Measurements from ENCODE around the gene MCM5.

The MCM5 gene

DNA sequence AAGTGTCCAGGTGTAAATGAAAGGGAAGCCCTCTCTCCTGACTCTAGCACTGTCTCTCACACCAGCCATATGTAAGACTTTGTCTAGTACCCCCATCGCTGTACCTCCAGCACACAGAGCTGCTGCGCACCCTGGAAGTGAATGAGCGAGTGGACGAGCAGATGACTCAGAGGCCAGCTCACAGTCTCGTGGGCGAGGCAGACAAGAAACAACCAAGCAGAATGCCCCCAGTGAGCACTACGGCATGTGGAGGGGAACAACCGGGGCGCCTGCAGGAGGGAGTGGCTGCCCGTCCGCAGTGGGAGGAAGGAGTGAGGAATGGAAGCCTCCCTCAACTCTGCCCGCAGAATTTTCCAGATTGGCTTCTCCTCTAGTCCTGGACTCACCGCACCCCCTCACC, 46.4 kb downstream of the MCM5 start:
- TF ChIP-seq, protein P1, sequence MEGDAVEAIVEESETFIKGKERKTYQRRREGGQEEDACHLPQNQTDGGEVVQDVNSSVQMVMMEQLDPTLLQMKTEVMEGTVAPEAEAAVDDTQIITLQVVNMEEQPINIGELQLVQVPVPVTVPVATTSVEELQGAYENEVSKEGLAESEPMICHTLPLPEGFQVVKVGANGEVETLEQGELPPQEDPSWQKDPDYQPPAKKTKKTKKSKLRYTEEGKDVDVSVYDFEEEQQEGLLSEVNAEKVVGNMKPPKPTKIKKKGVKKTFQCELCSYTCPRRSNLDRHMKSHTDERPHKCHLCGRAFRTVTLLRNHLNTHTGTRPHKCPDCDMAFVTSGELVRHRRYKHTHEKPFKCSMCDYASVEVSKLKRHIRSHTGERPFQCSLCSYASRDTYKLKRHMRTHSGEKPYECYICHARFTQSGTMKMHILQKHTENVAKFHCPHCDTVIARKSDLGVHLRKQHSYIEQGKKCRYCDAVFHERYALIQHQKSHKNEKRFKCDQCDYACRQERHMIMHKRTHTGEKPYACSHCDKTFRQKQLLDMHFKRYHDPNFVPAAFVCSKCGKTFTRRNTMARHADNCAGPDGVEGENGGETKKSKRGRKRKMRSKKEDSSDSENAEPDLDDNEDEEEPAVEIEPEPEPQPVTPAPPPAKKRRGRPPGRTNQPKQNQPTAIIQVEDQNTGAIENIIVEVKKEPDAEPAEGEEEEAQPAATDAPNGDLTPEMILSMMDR (IDR thresholded peaks at IDR 0.05; ENCODE audit: low read depth, low read length): no peak
- no peak for DNase-seq (ENCODE audit: extremely low read depth, low read depth)

DNA sequence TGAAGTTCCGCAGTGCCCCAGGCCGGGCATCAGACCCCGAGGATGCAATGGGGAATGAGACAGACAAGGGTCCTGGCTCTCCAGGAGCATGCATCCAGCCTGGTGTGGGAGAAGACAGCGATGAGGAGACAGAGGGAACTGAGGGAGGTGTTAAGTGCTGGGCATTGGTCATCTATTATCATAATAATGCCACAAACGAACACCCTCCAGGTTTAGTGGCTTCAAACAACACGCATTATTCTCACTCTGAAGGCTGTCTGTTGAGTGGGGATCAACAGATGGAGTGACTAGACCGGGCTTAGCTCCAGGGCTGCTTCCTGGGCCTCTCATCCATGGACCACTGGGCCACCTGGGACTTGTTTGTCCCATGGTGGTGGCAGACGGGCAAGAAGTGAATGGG, 48.6 kb downstream of the MCM5 start:
- TF ChIP-seq, protein P1 (IDR thresholded peaks at IDR 0.05; ENCODE audit: low read depth, low read length): no peak
- no peak for DNase-seq (ENCODE audit: extremely low read depth, low read depth)

DNA sequence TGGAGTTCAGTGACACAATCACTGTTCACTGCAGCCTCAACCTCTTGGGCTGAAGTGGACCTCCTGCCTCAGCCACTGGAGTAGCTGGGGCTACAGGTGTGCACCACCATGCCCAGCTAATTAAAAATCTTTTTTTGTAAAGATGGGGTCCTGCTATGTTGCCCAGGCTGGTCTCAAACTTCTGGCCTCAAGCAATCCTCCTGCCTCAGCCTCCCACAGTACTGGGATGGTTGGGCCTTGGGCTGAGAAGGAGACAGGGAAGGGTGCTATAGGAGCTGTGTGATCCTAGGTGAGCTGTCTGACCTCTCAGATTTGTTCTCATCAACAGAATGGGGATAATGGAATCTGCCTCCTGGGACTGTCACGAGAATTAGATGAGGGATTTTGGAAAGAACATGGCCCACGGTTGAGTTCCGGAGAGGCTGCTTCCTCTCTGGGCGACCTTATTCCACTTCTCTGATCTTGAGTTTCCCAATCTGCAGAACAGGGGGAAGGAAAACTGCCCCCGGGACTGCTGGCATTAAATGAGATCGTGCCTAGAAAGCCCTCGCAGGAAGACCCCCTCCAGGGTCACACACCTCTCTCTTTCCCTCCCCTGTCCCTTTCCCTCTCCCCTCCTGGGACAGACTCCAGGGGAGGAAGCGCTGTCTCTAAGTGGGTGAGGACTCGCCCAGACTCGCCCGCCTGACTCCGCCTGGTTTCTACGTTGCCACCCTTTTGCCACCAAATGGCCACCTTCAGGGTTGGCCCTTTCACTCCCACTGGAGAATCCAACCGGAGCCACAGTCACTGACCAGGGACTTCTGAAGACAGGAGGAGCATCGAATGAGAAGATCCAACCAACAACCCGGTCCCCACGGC, 50.1 kb downstream of the MCM5 start:
- TF ChIP-seq, protein P1 (IDR thresholded peaks at IDR 0.05; ENCODE audit: low read depth, low read length): no peak
- no peak for DNase-seq (ENCODE audit: extremely low read depth, low read depth)

DNA sequence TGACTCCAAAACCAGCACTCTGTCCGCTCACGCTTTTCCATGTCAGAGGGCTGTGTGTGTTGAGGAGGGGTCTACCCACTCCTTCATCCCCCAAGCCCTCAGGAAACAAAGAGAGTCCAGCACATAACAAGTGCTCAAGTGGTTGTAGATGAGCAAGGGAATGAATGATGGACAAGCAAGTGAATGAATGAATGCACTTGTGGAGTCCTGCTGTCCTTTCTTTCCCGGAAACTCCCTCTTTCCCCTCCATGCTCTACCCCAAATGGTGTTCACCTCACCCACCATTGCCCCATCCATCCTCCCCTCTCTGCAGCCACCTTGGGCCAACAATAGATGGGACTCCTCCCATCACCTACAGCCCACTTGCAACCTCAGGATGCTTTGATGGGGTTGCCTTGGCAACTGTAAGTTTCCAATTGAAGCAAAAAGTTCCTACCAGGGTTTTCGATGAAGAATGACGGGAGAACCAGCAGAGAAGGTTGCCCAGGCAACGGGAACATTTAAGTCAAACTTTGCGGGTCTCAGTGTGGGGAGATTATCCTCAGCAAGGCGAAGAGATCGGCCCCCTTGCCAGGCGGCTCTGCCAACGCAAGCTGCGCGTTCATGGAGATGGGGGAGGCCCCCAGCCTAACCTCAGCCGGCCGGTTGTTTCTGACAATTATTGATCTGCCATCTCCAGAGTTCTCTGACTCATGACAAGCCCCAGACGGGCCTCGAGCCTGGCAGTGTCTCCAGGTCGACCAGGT, 51.1 kb downstream of the MCM5 start:
- no peak for DNase-seq (ENCODE audit: extremely low read depth, low read depth)
- TF ChIP-seq, protein P1 (IDR thresholded peaks at IDR 0.05; ENCODE audit: low read depth, low read length): no peak

DNA sequence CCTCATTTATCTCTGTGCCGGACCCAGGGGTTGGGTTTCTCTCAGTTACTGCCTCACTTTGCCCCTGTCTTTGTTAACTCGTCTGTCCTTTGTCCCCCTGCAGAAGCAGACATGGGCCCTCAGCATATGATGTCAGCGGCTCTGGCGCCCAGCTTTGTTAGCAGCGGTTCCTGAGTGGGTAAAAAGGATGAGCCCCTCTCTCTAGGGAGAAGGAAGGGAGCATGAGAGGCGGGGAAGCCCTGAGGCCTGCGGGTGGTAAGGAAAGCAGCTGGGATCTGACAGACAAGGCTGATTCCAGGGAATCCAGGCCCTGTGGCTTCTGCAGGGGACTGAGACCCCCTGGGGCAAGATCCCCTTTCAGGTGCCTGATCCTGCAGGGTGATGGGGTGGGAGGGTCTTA, 51.7 kb downstream of the MCM5 start:
- TF ChIP-seq, protein P1 (IDR thresholded peaks at IDR 0.05; ENCODE audit: low read depth, low read length): no peak
- DNase-seq (ENCODE audit: extremely low read depth, low read depth): no peak

DNA sequence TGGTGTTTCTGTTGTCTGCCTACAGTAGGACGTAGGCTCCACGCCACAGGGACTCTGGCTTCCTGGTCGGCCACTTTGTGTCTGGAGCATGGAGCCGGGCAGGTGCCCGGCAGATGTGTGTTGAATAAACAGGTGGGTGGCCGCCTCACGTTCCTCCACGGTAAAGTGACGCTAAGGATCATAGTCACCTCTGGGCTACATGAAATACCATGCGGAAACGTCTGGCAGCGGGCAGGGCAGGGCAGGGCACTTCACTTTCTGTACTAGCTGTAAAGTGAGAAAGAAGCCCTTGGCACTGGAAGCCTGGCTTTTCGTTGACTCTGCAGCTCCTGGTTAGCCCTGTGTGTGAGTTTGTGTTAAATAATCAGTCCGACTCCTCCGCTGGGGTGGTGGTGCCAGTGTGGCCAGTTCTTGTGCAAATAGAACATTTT, 52.4 kb downstream of the MCM5 start:
- TF ChIP-seq, protein P1 (IDR thresholded peaks at IDR 0.05; ENCODE audit: low read depth, low read length): no peak
- no peak for DNase-seq (ENCODE audit: extremely low read depth, low read depth)

All from AG09319 (cell line).